NT2/D1 (cell line): ENCODE data around the gene OSBPL3.

Source experiments
- YY1 ChIP-seq: IDR thresholded peaks from 2 replicates; pipeline ENCODE4 v1.6.1; 2011; ENCODE audit not compliant: insufficient read length, insufficient read depth
- ZNF274 ChIP-seq: IDR thresholded peaks from 2 replicates; pipeline ENCODE4 v1.6.1; 2011; ENCODE audit warnings: mild to moderate bottlenecking, low read depth, low read length

DNA sequence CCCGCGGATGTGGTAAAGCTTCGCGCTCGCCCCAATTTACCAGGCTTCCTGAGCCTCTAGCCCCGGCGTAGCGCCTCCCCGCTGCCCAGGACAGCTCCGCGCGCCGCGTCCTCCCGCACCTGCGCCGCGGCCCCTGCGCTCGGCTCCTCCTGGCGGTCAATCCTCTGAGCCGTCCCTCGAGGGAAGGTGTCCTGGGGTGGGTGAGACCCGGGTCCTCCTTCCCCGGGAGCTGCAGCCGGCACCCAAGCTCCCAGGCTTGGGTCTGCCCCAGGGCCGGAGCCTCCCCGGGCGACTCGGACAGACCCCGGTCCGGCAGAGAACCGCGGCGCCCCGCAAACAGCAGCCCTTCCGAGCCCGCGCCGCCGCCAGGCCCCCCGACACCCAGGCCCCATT is 512 bp downstream of the OSBPL3 start:
- TF ChIP-seq ZNF274 (no peak), YY1 (no peak)
